GM12874 (cell line): ENCODE results near the gene PSMA8.

Experiments
- CTCF ChIP-seq: IDR thresholded peaks from 2 replicates; pipeline ENCODE4 v1.5.1; 2011; ENCODE audit warnings: low read depth, mild to moderate bottlenecking, control low read depth, low read length, moderate library complexity; ENCODE audit not compliant: insufficient read depth

The PSMA8 gene

GRCh38 chr18:26133652-26134051 is at the start of gene PSMA8:
PSMA8 (plus strand) TSS chr18:26133869; CDS start chr18:26133966, 97 bp downstream.
- no peak for TF ChIP-seq CTCF

DNA sequence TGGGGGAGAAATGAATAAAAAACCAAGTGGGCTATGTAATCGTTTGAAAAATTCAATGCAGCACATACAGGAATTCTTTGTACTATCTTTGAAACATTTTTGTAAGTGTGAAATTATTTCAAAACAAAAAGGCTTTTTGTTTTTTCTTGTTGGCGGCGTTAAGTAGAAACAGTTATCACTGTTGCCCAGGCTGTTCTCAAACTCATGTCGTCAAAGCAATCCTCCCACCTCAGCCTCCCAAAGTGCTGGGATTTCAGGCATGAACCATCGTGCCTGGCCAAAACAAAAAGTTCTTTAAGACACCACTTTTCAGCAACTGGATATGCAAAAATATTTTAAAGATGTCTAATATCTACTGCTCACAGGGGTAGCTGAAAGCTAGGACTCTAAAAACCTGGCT is 48.6 kb upstream of the PSMA8 start:
- TF ChIP-seq CTCF = no peak

DNA sequence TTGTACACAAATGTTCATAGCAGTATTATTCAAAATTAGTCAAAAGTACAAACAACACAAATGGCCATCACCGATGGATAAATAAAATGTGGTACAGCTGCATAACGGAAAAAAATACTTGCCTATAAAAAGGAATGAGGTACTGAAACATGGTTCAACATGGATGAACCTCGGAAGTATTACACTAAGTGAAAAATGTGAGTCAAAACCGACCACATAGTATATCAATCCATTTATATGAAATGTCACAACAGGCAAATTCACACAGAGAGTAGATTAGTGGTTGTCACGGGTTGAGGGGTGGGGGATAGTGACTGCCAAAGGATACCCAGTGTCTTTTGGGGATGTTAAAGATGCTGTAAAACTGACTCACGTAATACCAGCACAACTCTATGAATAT is 46.7 kb upstream of the PSMA8 start:
- TF ChIP-seq CTCF = no peak

DNA sequence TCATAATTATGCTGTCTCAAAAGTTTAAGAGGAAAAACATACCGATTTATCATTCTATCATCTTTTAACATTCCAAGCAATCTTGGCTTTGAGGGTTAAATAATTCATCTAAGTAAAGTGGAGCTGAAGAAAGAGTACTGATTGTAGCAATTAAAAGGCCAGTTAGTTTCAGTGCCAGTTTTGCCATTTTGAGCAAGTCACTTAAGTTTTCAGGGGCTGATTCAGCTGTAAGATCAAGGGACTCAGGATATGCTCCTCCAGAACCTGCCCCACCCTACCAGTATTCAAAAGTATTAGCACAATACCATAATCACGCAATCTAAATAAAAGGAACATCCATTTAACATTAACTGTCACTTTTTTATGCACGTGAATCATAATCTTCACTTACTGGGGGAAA is 45.2 kb upstream of the PSMA8 start:
- TF ChIP-seq CTCF = no peak

DNA sequence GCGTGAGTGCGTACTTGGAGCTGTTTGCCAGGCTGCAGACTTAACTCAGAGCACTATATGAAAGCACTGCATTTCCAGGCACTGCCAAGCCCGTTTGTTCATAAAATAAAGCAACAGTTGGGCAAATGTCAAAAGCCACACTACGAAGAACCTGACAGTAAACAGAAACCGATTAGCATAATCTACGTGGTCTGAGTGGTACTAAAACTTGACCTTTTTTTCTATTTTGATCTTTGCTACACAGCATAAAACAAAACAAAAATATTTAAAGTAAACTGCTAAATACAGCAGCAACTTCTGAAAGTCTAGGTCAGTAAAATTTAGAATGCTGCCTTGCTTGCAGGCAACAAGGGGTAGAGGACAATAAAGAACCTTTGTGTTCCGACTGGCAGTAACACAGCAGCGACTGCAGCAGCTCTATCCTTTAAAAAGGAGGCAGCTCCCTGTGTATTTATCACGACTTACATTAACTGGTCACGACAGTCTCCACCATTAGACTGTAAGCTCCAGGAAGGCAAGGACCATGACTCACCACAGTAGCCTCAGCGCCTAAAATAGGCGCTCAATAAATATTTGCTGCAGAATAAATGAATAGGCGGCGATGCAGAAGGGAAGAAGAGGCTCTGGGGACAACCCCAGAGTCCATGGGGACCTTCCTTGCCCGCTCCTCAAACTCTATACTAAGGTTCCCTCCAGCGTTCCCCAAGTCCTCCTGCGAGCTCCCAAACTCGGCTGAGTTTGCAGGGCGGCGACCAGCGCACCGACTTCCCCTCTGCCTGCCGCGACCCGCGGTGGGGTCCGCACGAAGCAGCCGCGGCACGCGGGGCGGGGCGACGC is 44.2 kb upstream of the PSMA8 start:
- TF ChIP-seq CTCF = no peak

DNA sequence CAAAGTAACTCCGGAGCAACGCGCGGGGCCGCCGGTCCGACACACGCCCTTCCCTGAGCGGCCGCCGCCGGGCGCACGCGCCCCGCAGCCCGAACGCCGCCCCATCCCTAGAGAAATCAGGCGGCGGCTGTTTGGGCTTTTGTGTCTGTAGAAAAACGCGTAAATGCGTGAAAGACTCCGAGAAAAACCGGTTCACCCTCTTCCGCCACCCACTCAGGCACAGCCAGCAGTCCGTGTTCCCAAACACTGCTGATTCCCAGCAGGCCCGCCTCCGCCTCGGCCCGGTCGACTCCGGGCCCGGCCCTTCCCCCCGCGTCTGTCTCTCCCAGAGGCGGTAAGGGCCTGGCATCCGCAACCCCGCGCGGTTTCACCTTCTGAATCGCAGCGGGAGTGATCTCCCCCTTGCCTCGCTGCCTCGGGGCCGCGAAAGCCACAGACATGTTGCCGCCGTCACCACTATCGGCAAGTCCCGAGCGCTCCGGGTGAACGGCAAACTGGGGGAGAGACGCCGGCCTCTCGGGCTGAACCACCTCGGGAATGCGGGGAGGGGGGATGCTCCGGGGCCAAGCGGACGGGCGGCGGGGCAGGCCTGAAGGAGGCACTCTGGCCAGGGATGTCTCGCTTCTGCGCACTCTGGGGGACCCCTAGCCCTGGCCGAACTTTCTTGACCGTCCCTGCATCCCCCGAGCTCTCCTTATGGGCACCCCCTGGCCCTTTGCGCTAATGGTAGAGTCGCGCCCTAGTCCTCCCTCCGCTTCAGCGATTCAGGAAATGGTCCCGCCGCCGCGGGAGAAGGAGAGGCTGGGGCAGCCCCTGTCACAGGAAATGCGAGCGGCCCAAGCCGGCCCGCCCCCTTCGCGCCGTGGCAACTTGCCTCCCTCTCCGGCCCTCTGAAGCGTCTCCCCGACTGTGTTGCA is 43.3 kb upstream of the PSMA8 start, which contains the start of gene SS18:
TSS of gene SS18 (minus strand) at position 484 of the 917 bp plus-strand sequence. CDS start at position 440, 44 bp downstream.
- TF ChIP-seq CTCF = no peak

DNA sequence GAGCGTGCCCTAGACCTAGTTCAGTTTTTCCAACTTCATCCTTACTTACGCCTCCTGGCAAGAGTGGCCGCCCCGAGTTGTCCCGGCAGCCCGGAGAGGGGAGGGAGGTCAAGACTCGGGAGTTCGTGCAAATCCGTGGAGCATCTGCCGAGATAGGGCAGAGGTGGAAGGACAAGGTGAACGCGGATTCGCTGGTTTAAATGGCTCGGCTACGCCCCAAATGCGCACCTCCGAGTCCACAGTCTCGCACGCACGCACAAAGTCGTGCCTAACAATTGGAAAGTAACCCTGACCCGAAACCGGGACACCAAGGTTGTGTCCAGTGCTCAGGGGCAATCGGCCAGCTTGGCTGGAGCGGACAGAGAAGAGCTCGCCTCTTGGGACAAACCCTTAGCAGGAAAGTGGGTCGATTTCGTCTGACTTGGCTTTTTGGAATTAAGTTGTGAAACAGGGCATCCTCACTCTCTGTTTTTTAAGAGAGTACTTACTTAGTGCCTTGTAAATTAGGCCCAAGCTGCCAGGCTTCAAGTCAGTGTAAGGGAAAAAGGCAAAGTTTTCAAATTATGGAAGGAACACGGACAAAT is 42.5 kb upstream of the PSMA8 start:
- no peak for TF ChIP-seq CTCF
